ENCODE measurements around the gene UNC79.

The UNC79 gene

GRCh38 chr14:93720076-93720815, 289.5 kb downstream of the UNC79 start:
- Histone ChIP-seq H3K9me3 (ENCODE audit: control insufficient read depth, low read length) (no peaks in the 10 kb centered on the region), H3K27ac (ENCODE audit: insufficient read depth, low read depth, low read length, poor library complexity, severe bottlenecking) (no peak overlapping the region)
- WGBS, 2 experiments: 93 to 94% methylated on average over 12 of the region's 12 CpGs

GRCh38 chr14:93720981-93721483, 290.3 kb downstream of the UNC79 start:
- Histone ChIP-seq H3K27me3 (ENCODE audit: control insufficient read depth, insufficient read depth, low read length, poor library complexity, severe bottlenecking) (no peaks in the 10 kb centered on the region), H3K4me1 (ENCODE audit: control insufficient read depth, insufficient read depth, low read length) (no peaks in the 10 kb centered on the region), H3K36me3 (ENCODE audit: control insufficient read depth, insufficient read depth, low read length) (no peaks in the 10 kb centered on the region), H3K9me3 (ENCODE audit: control insufficient read depth, low read length) (no peaks in the 10 kb centered on the region), H3K27ac (ENCODE audit: insufficient read depth, low read depth, low read length, poor library complexity, severe bottlenecking) (no peak overlapping the region), H3K4me3 (ENCODE audit: insufficient read depth, low read depth, low read length) (no peak overlapping the region)
- WGBS, 2 experiments: 93 to 94% methylated on average over 13 of the region's 13 CpGs

More at GRCh38 chr14:93720076-93720815, 289.5 kb downstream of the UNC79 start:
- Histone ChIP-seq H3K27me3 (ENCODE audit: control insufficient read depth, insufficient read depth, low read length, poor library complexity, severe bottlenecking) (no peaks in the 10 kb centered on the region), H3K36me3 (ENCODE audit: control insufficient read depth, insufficient read depth, low read length) (no peaks in the 10 kb centered on the region), H3K4me3 (ENCODE audit: insufficient read depth, low read depth, low read length) (no peak overlapping the region), H3K4me1 (ENCODE audit: control insufficient read depth, insufficient read depth, low read length) (no peaks in the 10 kb centered on the region)

GRCh38 chr14:93723001-93723400, 292.3 kb downstream of the UNC79 start:
- Histone ChIP-seq H3K27ac (ENCODE audit: insufficient read depth, low read depth, low read length, poor library complexity, severe bottlenecking) (no peak overlapping the region), H3K4me3 (ENCODE audit: insufficient read depth, low read depth, low read length) (no peak overlapping the region), H3K36me3 (ENCODE audit: control insufficient read depth, insufficient read depth, low read length) (no peaks in the 10 kb centered on the region), H3K9me3 (ENCODE audit: control insufficient read depth, low read length) (no peaks in the 10 kb centered on the region), H3K27me3 (ENCODE audit: control insufficient read depth, insufficient read depth, low read length, poor library complexity, severe bottlenecking) (no peaks in the 10 kb centered on the region), H3K4me1 (ENCODE audit: control insufficient read depth, insufficient read depth, low read length) (no peaks in the 10 kb centered on the region)
- 91% methylated on average over 4 of the region's 4 CpGs for WGBS, 2 experiments

GRCh38 chr14:93725002-93725582, 294.4 kb downstream of the UNC79 start:
- H3K4me1 ChIP-seq (ENCODE audit: control insufficient read depth, insufficient read depth, low read length): no peaks in the 10 kb centered on the region
- WGBS, 2 experiments: 90 to 93% methylated on average over 21 of the region's 21 CpGs
- H3K27me3 ChIP-seq (ENCODE audit: control insufficient read depth, insufficient read depth, low read length, poor library complexity, severe bottlenecking): no peaks in the 10 kb centered on the region
- no peak overlapping the region for H3K27ac ChIP-seq (ENCODE audit: insufficient read depth, low read depth, low read length, poor library complexity, severe bottlenecking)
- H3K9me3 ChIP-seq (ENCODE audit: control insufficient read depth, low read length): no peaks in the 10 kb centered on the region
- no peaks in the 10 kb centered on the region for H3K36me3 ChIP-seq (ENCODE audit: control insufficient read depth, insufficient read depth, low read length)
- H3K4me3 ChIP-seq (ENCODE audit: insufficient read depth, low read depth, low read length): no peak overlapping the region

- Histone ChIP-seq H3K4me1 (ENCODE audit: control insufficient read depth, insufficient read depth, low read length) (no peaks in the 10 kb centered on the region), H3K27ac (ENCODE audit: insufficient read depth, low read depth, low read length, poor library complexity, severe bottlenecking) (no peak overlapping the region), H3K27me3 (ENCODE audit: control insufficient read depth, insufficient read depth, low read length, poor library complexity, severe bottlenecking) (no peaks in the 10 kb centered on the region), H3K4me3 (ENCODE audit: insufficient read depth, low read depth, low read length) (no peak overlapping the region), H3K9me3 (ENCODE audit: control insufficient read depth, low read length) (no peaks in the 10 kb centered on the region), H3K36me3 (ENCODE audit: control insufficient read depth, insufficient read depth, low read length) (no peaks in the 10 kb centered on the region)
- 88 to 89% methylated on average over 9 of the region's 9 CpGs for WGBS, 2 experiments
These were observed 295.3 kb downstream of the UNC79 start for GRCh38 chr14:93725993-93726392.

GRCh38 chr14:93727039-93727740, 296.5 kb downstream of the UNC79 start:
- H3K36me3 ChIP-seq (ENCODE audit: control insufficient read depth, insufficient read depth, low read length): no peaks in the 10 kb centered on the region
- no peaks in the 10 kb centered on the region for H3K9me3 ChIP-seq (ENCODE audit: control insufficient read depth, low read length)
- H3K27ac ChIP-seq (ENCODE audit: insufficient read depth, low read depth, low read length, poor library complexity, severe bottlenecking): no peak overlapping the region
- no peaks in the 10 kb centered on the region for H3K27me3 ChIP-seq (ENCODE audit: control insufficient read depth, insufficient read depth, low read length, poor library complexity, severe bottlenecking)
- H3K4me3 ChIP-seq (ENCODE audit: insufficient read depth, low read depth, low read length): no peak overlapping the region
- WGBS, 2 experiments: 89 to 93% methylated on average over 22 to 23 of the region's 23 CpGs
- no peaks in the 10 kb centered on the region for H3K4me1 ChIP-seq (ENCODE audit: control insufficient read depth, insufficient read depth, low read length)

GRCh38 chr14:93727917-93728650, 297.3 kb downstream of the UNC79 start:
- H3K27ac ChIP-seq (ENCODE audit: insufficient read depth, low read depth, low read length, poor library complexity, severe bottlenecking): no peak overlapping the region
- peaks cover under 1% of the 10 kb centered on the region for H3K4me1 ChIP-seq (ENCODE audit: control insufficient read depth, insufficient read depth, low read length)
- H3K27me3 ChIP-seq (ENCODE audit: control insufficient read depth, insufficient read depth, low read length, poor library complexity, severe bottlenecking): no peaks in the 10 kb centered on the region
- no peaks in the 10 kb centered on the region for H3K36me3 ChIP-seq (ENCODE audit: control insufficient read depth, insufficient read depth, low read length)
- 95 to 97% methylated on average over 19 of the region's 19 CpGs for WGBS, 2 experiments
- no peak overlapping the region for H3K4me3 ChIP-seq (ENCODE audit: insufficient read depth, low read depth, low read length)
- no peaks in the 10 kb centered on the region for H3K9me3 ChIP-seq (ENCODE audit: control insufficient read depth, low read length)

GRCh38 chr14:93728651-93729016, 297.9 kb downstream of the UNC79 start:
- Histone ChIP-seq H3K4me3 (ENCODE audit: insufficient read depth, low read depth, low read length) (no peak overlapping the region), H3K9me3 (ENCODE audit: control insufficient read depth, low read length) (no peaks in the 10 kb centered on the region), H3K27me3 (ENCODE audit: control insufficient read depth, insufficient read depth, low read length, poor library complexity, severe bottlenecking) (no peaks in the 10 kb centered on the region), H3K27ac (ENCODE audit: insufficient read depth, low read depth, low read length, poor library complexity, severe bottlenecking) (no peak overlapping the region), H3K36me3 (ENCODE audit: control insufficient read depth, insufficient read depth, low read length) (no peaks in the 10 kb centered on the region), H3K4me1 (ENCODE audit: control insufficient read depth, insufficient read depth, low read length) (peaks cover 6% of the 10 kb centered on the region)
- WGBS, 2 experiments: 94 to 96% methylated on average over 8 of the region's 8 CpGs

- Histone ChIP-seq H3K4me3 (ENCODE audit: insufficient read depth, low read depth, low read length) (no peak overlapping the region), H3K4me1 (ENCODE audit: control insufficient read depth, insufficient read depth, low read length) (peaks cover 6% of the 10 kb centered on the region), H3K9me3 (ENCODE audit: control insufficient read depth, low read length) (no peaks in the 10 kb centered on the region), H3K27ac (ENCODE audit: insufficient read depth, low read depth, low read length, poor library complexity, severe bottlenecking) (no peak overlapping the region), H3K27me3 (ENCODE audit: control insufficient read depth, insufficient read depth, low read length, poor library complexity, severe bottlenecking) (no peaks in the 10 kb centered on the region), H3K36me3 (ENCODE audit: control insufficient read depth, insufficient read depth, low read length) (no peaks in the 10 kb centered on the region)
- 93 to 94% methylated on average over 10 of the region's 10 CpGs for WGBS, 2 experiments
These were observed 299.3 kb downstream of the UNC79 start for GRCh38 chr14:93729993-93730392.

GRCh38 chr14:93731753-93732152, 301.0 kb downstream of the UNC79 start:
- Histone ChIP-seq H3K4me1 (ENCODE audit: control insufficient read depth, insufficient read depth, low read length) (peaks cover 6% of the 10 kb centered on the region), H3K27me3 (ENCODE audit: control insufficient read depth, insufficient read depth, low read length, poor library complexity, severe bottlenecking) (no peaks in the 10 kb centered on the region), H3K9me3 (ENCODE audit: control insufficient read depth, low read length) (no peaks in the 10 kb centered on the region), H3K4me3 (ENCODE audit: insufficient read depth, low read depth, low read length) (no peak overlapping the region), H3K36me3 (ENCODE audit: control insufficient read depth, insufficient read depth, low read length) (no peaks in the 10 kb centered on the region), H3K27ac (ENCODE audit: insufficient read depth, low read depth, low read length, poor library complexity, severe bottlenecking) (no peak overlapping the region)
- WGBS, 2 experiments: 94 to 95% methylated on average over 7 of the region's 7 CpGs

All from ectodermal cell (in vitro differentiated cells).